IMR-90 (cell line): Measurements from ENCODE around the gene CDC42BPA. TPM values are rescaled to one million over a fixed set of nuclear protein-coding genes. Genes with fewer than 3 reads are reported as not detected.

Source experiments
- ATAC-seq: fragments of 200-7000 bp; cut with Tn5 transposase; 2 replicates; pipeline ENCODE4 v1.9.1; 2020; ENCODE audit warnings: low read depth, mild to moderate bottlenecking, moderate library complexity
- BruUV-seq: library from RNA; stranded (reverse); fragments of 400-500 nt; replicated peaks from 2 replicates; lab custom pipeline; 2021; lab: Mats Ljungman, UMichigan
- CTCF ChIA-PET: fragments of 300-600 bp; formaldehyde crosslinking; extraction: SDS; loops from one replicate; lab custom pipeline; 2021; ENCODE audit warnings: antibody characterized with exemption; lab: Yijun Ruan, JAX
- POLR2A ChIA-PET: fragments of 300-600 bp; sonication (Branson Sonifier 250); formaldehyde crosslinking; loops from one replicate; lab custom pipeline; 2022; ENCODE audit warnings: antibody characterized with exemption; ENCODE audit not compliant: unreplicated experiment; lab: Charles Lee
- DNase-seq: peaks from one replicate; pipeline ENCODE4 v3.0.0; 2013
- H2AFZ ChIP-seq: replicated peaks from 2 replicates; pipeline ENCODE3; 2013; ENCODE audit warnings: low read length, mild to moderate bottlenecking; ENCODE audit not compliant: poor library complexity
- H2AK5ac ChIP-seq: 2 replicates; pipeline ENCODE4 v1.6.1; 2013; ENCODE audit warnings: low read depth, low read length, inconsistent platforms
- H2AK9ac ChIP-seq: replicated peaks from 2 replicates; pipeline ENCODE3; 2013; ENCODE audit warnings: mild to moderate bottlenecking, low read depth, low read length, moderate library complexity; ENCODE audit not compliant: poor library complexity
- H2BK120ac ChIP-seq: 2 replicates; pipeline ENCODE4 v1.6.1; 2013; ENCODE audit warnings: low read depth, low read length, inconsistent platforms
- H2BK15ac ChIP-seq: 3 replicates; pipeline ENCODE4 v1.6.1; 2013; ENCODE audit warnings: low read depth, low read length, inconsistent platforms
- H2BK20ac ChIP-seq: 2 replicates; pipeline ENCODE4 v1.6.1; 2013; ENCODE audit warnings: low read depth, mild to moderate bottlenecking, inconsistent platforms, low read length, moderate library complexity
- H2BK5ac ChIP-seq: 2 replicates; pipeline ENCODE4 v1.6.1; 2013; ENCODE audit warnings: mild to moderate bottlenecking, low read depth, low read length, inconsistent platforms; ENCODE audit not compliant: poor library complexity, severe bottlenecking
- H3K14ac ChIP-seq: replicated peaks from 2 replicates; pipeline ENCODE4 v1.6.1; 2013; ENCODE audit warnings: low read depth, low read length, inconsistent platforms
- H3K18ac ChIP-seq: 2 replicates; pipeline ENCODE4 v1.6.1; 2013; ENCODE audit warnings: low read depth, low read length, control low read depth
- H3K23ac ChIP-seq: 2 replicates; pipeline ENCODE4 v1.6.1; 2013; ENCODE audit warnings: low read depth, low read length, inconsistent platforms
- H3K27ac ChIP-seq: 2 replicates; pipeline ENCODE4 v1.5.1; 2013; ENCODE audit warnings: mild to moderate bottlenecking, control low read depth, low read length; ENCODE audit not compliant: insufficient read depth
- H3K27me3 ChIP-seq: 2 replicates; pipeline ENCODE4 v1.6.1; 2013; ENCODE audit warnings: low read length; ENCODE audit not compliant: control insufficient read depth, insufficient read depth
- H3K36me3 ChIP-seq: 2 replicates; pipeline ENCODE4 v1.6.1; 2013; ENCODE audit warnings: low read length, mixed read lengths; ENCODE audit not compliant: control insufficient read depth, insufficient read depth
- H3K4ac ChIP-seq: 2 replicates; pipeline ENCODE4 v1.6.1; 2013; ENCODE audit warnings: low read depth, low read length, inconsistent platforms
- H3K4me1 ChIP-seq: 2 replicates; pipeline ENCODE4 v1.6.1; 2013; ENCODE audit warnings: low read length, mixed read lengths; ENCODE audit not compliant: control insufficient read depth, insufficient read depth
- H3K4me2 ChIP-seq: 2 replicates; pipeline ENCODE4 v1.6.1; 2013; ENCODE audit warnings: low read depth, mild to moderate bottlenecking, control low read depth, low read length, moderate library complexity
- H3K4me3 ChIP-seq: 2 replicates; pipeline ENCODE4 v1.5.1; 2013; ENCODE audit warnings: low read depth, mild to moderate bottlenecking, control low read depth, low read length, moderate library complexity; ENCODE audit not compliant: insufficient read depth
- H3K56ac ChIP-seq: 2 replicates; pipeline ENCODE4 v1.6.1; 2013; ENCODE audit warnings: low read length, inconsistent platforms; ENCODE audit not compliant: insufficient read depth; ENCODE audit errors: extremely low read depth
- H3K79me1 ChIP-seq, 2 experiments: 2 replicates each; pipeline ENCODE4 v1.6.1; 2013; ENCODE audit warnings: low read length in 2 of 2, inconsistent platforms in 1 of 2, low read depth in 1 of 2
- H3K9ac ChIP-seq: 2 replicates; pipeline ENCODE4 v1.6.1; 2013; ENCODE audit warnings: low read depth, low read length, control low read depth
- H3K9me1 ChIP-seq: 2 replicates; pipeline ENCODE4 v1.6.1; 2013; ENCODE audit warnings: low read length, inconsistent platforms; ENCODE audit not compliant: insufficient read depth
- H3K9me3 ChIP-seq: 2 replicates; pipeline ENCODE4 v1.6.1; 2013; ENCODE audit warnings: low read length; ENCODE audit not compliant: control insufficient read depth, insufficient read depth
- H4K20me1 ChIP-seq: 2 replicates; pipeline ENCODE4 v1.6.1; 2013; ENCODE audit warnings: low read length, inconsistent platforms; ENCODE audit not compliant: insufficient read depth
- H4K5ac ChIP-seq: 2 replicates; pipeline ENCODE4 v1.6.1; 2013; ENCODE audit warnings: mild to moderate bottlenecking, low read depth, low read length, control low read depth
- H4K8ac ChIP-seq, 2 experiments: 2 replicates each; pipeline ENCODE4 v1.6.1; 2013; ENCODE audit warnings: low read depth in 2 of 2, low read length in 2 of 2, control low read depth in 1 of 2, inconsistent platforms in 1 of 2
- H4K91ac ChIP-seq: 2 replicates; pipeline ENCODE4 v1.6.1; 2013; ENCODE audit warnings: low read depth, low read length, inconsistent platforms; ENCODE audit not compliant: insufficient read depth
- BHLHE40 ChIP-seq: fragments of 150-350 bp; IDR thresholded peaks from 2 replicates; pipeline ENCODE4 v1.6.1; 2016; ENCODE audit warnings: mild to moderate bottlenecking, low read depth, low read length
- CEBPB ChIP-seq: IDR thresholded peaks from 2 replicates; pipeline ENCODE4 v1.6.1; 2012; ENCODE audit warnings: low read depth, low read length, improper control_type of control experiment
- CHD1 ChIP-seq: IDR thresholded peaks from 2 replicates; pipeline ENCODE4 v1.6.1; 2012; ENCODE audit warnings: low read depth, low read length, improper control_type of control experiment
- CTCF ChIP-seq: conservative IDR thresholded peaks from 2 replicates; pipeline ENCODE4 v1.5.1; 2012; ENCODE audit warnings: mild to moderate bottlenecking, low read depth, low read length, improper control_type of control experiment
- ELK1 ChIP-seq: fragments of 150-350 bp; IDR thresholded peaks from 2 replicates; pipeline ENCODE4 v1.6.1; 2016; ENCODE audit warnings: low read depth, mild to moderate bottlenecking, low read length, moderate library complexity, borderline replicate concordance
- FOS ChIP-seq: fragments of 150-350 bp; IDR thresholded peaks from 2 replicates; pipeline ENCODE4 v1.6.1; 2016; ENCODE audit warnings: low read depth, low read length
- MAFK ChIP-seq: IDR thresholded peaks from 2 replicates; pipeline ENCODE4 v1.6.1; 2012; ENCODE audit warnings: low read depth, low read length, improper control_type of control experiment
- MAZ ChIP-seq: IDR thresholded peaks from 2 replicates; pipeline ENCODE4 v1.6.1; 2012; ENCODE audit warnings: low read depth, mild to moderate bottlenecking, low read length, improper control_type of control experiment, moderate library complexity, borderline replicate concordance
- MXI1 ChIP-seq: IDR thresholded peaks from 2 replicates; pipeline ENCODE4 v1.6.1; 2012; ENCODE audit warnings: low read depth, mild to moderate bottlenecking, low read length, moderate library complexity, borderline replicate concordance
- NFE2L2 ChIP-seq: fragments of 150-350 bp; IDR thresholded peaks from 2 replicates; pipeline ENCODE4 v1.6.1; 2016; ENCODE audit warnings: low read depth, mild to moderate bottlenecking, low read length
- POLR2A ChIP-seq: IDR thresholded peaks from 2 replicates; pipeline ENCODE4 v1.6.1; 2012; ENCODE audit warnings: mild to moderate bottlenecking, low read depth, low read length
- RAD21 ChIP-seq: IDR thresholded peaks from 2 replicates; pipeline ENCODE4 v1.6.1; 2012; ENCODE audit warnings: low read length, improper control_type of control experiment
- RCOR1 ChIP-seq: IDR thresholded peaks from 2 replicates; pipeline ENCODE4 v1.6.1; 2012; ENCODE audit warnings: mild to moderate bottlenecking, low read length, improper control_type of control experiment; ENCODE audit not compliant: insufficient replicate concordance
- RFX5 ChIP-seq: IDR thresholded peaks from 2 replicates; pipeline ENCODE4 v1.8.0; 2012; ENCODE audit warnings: low read depth, mild to moderate bottlenecking, low read length, moderate library complexity
- SMC3 ChIP-seq: fragments of 150-350 bp; IDR thresholded peaks from 2 replicates; pipeline ENCODE4 v1.6.1; 2016; ENCODE audit warnings: low read depth, mild to moderate bottlenecking, antibody characterized with exemption, low read length, moderate library complexity
- USF2 ChIP-seq: fragments of 150-350 bp; IDR thresholded peaks from 2 replicates; pipeline ENCODE4 v1.6.1; 2017; ENCODE audit warnings: mild to moderate bottlenecking, antibody characterized with exemption, low read length, low read depth
- WGBS, 2 experiments: methylation state at CpG; one replicate each; pipeline versions ENCODE4 v1.1.5 to v1.1.7; 2013; ENCODE audit warnings: missing lambda C conversion rate in 2 of 2; ENCODE audit not compliant: insufficient read length in 1 of 2; ENCODE audit errors: extremely low coverage in 2 of 2; 5-methylcytosine and 5-hydroxymethylcytosine counted together
- dilution Hi-C: fragments of 300-500 bp; cut with HindIII; formaldehyde crosslinking; loops from one replicate; pipeline ENCODE4 v1.14.3; 2018; ENCODE audit warnings: low sequenced_read_pairs; ENCODE audit not compliant: unreplicated experiment
- in situ Hi-C: fragments of 300-500 bp; cut with MboI; formaldehyde crosslinking; loops from 3 replicates; pipeline ENCODE4 v1.14.3; 2019; ENCODE audit warnings: low sequenced_read_pairs, inconsistent platforms, mixed read lengths
- intact Hi-C: fragments of 100-400 bp; cut with micrococcal nuclease; formaldehyde crosslinking; loops from 2 replicates; pipeline ENCODE4 v1.10.0; 2022
- polyA plus RNA-seq, 3 experiments: library from polyadenylated mRNA; depleted of rRNA; stranded (reverse); fragments of >200 nt; gene quantifications; 2 replicates each; pipeline ENCODE4 v1.2.3, GENCODE V29; 2012; ENCODE audit warnings: low replicate concordance in 1 of 3
- total RNA-seq: library from RNA; depleted of rRNA; stranded (reverse); fragments of >200 nt; gene quantifications from 2 replicates; pipeline ENCODE4 v1.2.3, GENCODE V29; 2012

CDC42BPA gene
- total and polyA plus RNA-seq, 2 of the 4 experiments (the other 2 are of a cell fraction), result 9.4 to 27.8 TPM

- no TSS peak for BruUV-seq
- Histone ChIP-seq H4K20me1 (no peaks in the 10 kb centered on the region), H2AK5ac (no peak overlapping the region), H3K4me3 (no peak overlapping the region), H3K79me1 (peaks cover 8 to 11% of the 10 kb centered on the region in 2 experiments), H4K5ac (no peak overlapping the region), H3K4me1 (no peaks in the 10 kb centered on the region), H3K9me3 (no peaks in the 10 kb centered on the region), H2AK9ac (no peak overlapping the region), H3K27me3 (no peaks in the 10 kb centered on the region), H3K23ac (no peak overlapping the region), H3K9me1 (peaks cover 6% of the 10 kb centered on the region; the same call in 1 of the 2 replicates), H4K8ac (no peak overlapping the region), H3K4ac (no peak overlapping the region), H3K27ac (no peak overlapping the region), H3K18ac (no peak overlapping the region), H3K36me3 (peaks cover 6% of the 10 kb centered on the region; the same call in 1 of the 2 replicates), H2BK15ac (no peak overlapping the region), H3K9ac (no peak overlapping the region), H2AFZ (no peak overlapping the region), H3K4me2 (no peak overlapping the region), H2BK5ac (no peak overlapping the region), H4K91ac (no peak overlapping the region), H3K56ac (no peak overlapping the region), H2BK120ac (no peak overlapping the region), H3K14ac (no peak overlapping the region), H2BK20ac (no peak overlapping the region)
- POLR2A ChIA-PET, result no interaction called here
- dilution Hi-C loops (no loop called here), intact Hi-C loops (no loop called here), in situ Hi-C loops (no loop called here)
- DNase-seq, result no peak
- TF ChIP-seq CHD1 (no peak), BHLHE40 (no peak), ELK1 (no peak), SMC3 (no peak), FOS (no peak), MXI1 (no peak), CEBPB (no peak), RAD21 (no peak), RCOR1 (no peak), NFE2L2 (no peak), RFX5 (no peak), MAFK (no peak), USF2 (no peak), POLR2A (no peak), CTCF (no peak), MAZ (no peak)
- CTCF ChIA-PET, result no interaction called here
- no CpG with 5 or more reads among the region's 2 CpGs for WGBS, 2 experiments
- no peak for ATAC-seq
Measured at GRCh38 chr1:227155004-227155403, 163.3 kb downstream of the CDC42BPA start.
